GM19023 (cell line): Measurements from ENCODE around the gene ACER1.

Experiments used
- ATAC-seq: cut with Tn5 transposase; IDR thresholded peaks from one replicate; pipeline ENCODE4 v1.9.1; 2021; ENCODE audit warnings: mild to moderate bottlenecking, moderate library complexity; ENCODE audit not compliant: unreplicated experiment

The ACER1 gene

DNA sequence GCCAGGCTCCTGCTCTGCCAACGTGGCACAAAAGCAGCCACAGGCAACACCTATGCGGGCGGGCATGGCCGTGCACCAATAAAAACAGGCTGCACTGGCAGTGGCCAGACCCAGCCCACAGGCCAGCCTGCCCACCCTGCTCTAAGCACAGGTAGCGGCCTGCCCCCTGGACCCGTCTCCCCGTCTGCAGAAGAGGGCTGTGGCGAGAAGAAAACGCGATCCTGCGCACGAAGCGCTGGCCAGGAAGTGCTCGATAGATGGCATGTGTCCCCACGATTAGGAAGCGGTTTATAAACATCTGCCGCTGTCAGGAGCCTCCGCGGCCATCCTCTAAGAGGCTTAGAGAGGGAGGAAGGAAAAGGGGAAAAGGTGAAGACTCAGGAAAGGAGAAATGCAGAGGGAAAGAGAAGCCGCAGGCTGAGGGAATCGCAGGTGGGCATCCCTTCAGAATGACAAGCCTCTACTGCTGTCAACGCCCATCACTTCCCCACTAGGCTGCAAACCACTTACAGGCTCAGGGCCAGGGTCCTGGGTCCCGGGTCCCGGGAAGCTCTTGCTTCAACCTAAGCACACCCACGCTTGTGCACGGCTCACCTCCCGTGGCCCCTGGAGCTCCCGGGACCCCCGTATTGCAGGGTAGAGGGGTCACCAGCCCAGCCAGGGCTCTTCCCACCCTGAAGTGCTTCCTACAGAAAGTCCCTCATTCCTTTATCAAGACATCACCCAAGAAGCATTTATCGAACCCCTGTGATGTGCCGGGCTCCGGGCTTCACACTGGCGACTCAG, 64.1 kb downstream of the ACER1 start:
- ATAC-seq, result no peak

DNA sequence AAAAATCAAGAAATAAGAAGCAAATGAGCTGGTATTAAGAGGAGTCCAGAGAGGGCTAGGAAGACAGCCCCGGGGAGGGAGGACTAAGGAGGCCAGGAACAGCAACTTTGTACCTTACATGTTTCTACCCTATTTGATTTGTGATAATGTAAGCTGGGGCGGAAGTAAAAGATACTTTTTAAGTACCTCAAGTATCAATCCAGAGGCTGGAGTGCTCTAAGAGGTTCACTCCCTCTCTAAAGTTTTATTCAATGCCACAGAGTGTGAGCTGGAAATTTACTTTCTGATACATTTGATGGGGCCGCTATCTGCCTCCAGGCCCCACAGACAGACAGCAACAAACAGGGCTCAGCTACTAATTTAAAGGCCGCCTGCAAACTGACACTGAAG, 65.0 kb downstream of the ACER1 start:
- ATAC-seq, result no peak

DNA sequence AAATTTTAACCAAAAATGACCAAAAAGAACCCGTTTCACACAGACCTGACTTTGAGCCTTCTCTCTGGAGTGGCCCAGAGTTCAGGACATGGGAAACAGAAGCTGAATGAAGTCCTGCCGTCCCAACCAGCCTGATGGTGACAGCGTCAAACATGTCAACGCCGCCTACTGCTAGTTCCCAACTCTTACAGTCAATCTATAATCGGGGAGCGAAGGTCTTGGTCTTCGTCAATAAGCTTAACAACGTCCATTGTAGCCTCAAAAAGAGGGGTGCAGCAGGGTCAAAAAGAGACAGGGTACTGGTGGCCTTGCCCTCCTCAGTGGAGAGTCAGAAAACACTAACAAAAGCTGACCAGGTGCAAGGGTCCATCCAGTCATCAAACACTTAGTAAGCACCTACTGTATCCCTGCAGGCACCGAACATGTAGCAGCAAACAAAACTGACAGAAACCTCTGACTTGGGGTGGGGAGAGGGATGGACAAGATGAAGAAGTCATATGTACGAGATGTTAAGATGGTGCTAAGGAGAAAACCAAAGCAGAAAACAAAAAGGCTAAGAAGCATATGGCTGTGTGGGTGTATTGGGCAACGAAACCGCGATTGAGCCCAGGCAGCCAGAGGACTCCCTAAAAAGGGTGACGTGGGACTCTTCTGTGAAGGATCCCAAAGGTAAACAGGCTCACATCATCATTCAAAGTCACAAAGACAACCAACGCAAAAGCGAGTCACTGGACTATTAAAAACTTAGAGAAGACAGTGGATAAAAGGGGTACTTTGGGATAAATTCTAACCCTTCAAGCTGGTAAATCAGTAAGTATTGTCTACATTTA, 65.6 kb downstream of the ACER1 start:
- no peak for ATAC-seq

DNA sequence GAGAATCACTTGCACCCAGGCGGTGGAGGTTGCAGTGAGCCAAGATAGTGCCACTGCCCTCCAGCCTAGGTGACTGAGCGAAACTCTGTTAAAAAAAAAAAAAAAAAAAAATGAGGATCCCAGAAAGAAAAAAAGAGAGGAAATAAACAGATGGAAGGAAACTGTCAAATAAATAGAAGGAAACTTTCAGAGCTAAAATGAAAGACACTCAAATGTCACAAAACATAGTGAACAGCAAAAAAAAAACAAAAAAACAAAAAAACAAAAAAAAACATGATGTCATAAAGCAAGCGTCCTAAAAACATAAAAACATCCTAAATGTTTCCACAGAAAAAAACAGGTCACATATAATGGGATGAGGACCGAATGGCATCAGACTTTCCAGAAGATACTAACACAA, 68.6 kb downstream of the ACER1 start:
- ATAC-seq, result no peak

DNA sequence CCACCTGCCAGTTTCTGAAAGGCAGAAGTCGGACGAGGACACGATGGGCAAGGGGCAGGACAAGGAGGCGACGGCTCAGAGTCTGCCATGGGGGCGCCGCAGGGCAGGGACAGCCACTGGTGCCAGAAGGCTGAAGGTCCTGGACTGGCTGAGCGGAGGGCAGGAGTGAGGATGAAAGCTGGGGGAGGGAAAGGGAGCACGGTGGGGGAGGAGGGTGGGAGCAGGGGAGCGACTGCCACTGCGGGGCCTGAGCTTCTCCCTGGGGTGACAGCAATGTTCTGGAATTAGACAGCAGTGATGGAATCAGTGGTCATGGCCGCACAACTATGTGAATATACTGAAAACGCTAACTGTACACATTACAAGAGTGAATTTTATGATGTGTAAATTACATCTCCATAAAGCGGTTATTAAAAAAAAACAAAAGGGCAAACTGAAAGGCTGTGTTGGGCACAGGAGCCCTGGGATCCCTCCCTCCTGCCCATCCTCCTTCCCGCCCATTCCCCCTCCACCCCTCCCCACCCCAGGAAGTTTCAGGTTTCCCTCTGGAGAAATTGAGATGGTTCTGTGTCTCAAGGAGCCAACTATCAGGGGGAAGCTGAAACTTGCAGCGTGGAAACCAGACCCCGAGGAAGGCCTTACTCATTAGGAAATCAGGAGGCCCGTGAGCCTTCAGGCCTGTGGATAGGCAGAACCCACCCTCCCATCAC, 69.5 kb downstream of the ACER1 start:
- no peak for ATAC-seq

DNA sequence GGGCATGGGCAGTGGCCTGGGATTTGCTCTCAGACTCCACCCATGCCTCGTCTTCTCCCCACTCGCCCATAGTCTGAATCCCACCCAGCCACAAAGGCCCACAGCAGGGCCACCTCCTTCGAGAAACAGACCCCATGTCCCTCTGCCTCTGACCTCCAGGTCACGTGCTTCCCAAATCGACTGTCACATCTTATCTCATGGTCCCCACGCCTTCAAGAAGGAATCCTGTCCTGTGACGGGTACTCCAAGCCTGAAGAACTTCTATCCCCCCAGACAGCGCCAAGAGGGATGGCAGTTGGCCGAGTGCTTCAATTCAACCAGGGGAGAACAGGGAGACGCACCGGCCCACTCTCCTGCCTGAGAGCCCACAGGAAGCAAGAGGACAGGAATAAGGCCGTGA, 70.1 kb downstream of the ACER1 start:
- no peak for ATAC-seq

DNA sequence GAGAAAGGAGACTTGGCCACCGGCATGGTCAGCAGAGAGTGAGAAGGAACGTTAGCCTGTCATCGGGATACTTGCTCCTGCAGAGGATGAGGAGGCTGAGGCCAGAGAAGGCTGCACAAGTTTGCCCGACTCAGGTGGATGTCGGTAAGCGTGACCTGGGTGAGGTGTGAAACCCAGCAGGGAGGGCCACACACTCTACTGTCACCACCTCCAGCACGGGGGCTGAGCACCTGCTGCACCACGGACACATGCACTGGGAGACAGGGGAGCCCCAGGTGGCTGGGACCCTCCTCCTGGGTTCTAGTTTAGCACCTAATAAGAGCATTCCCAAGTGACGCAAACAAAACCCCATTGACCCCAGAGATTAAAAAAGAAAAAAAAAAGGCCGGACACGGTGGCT, 70.9 kb downstream of the ACER1 start:
- no peak for ATAC-seq

DNA sequence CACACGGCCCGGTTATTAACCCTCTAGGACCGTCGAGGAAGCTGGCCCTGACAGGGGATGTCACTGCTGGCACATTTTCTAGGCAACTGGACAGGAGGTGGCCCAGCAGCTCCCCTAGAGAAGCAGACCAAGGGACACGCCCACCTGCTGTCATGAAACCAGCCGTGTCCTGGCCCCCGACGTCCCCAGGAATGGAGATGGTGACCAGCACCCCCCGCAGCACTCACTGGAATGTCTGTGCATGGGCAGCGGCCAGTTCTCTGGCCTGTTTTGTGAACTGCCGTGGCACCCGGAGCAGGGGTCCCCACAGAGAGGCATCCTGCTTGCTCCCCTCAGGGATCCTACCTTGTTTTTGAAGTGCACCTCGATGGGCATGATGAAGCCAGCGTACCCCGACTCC, 71.5 kb downstream of the ACER1 start:
- no peak for ATAC-seq

DNA sequence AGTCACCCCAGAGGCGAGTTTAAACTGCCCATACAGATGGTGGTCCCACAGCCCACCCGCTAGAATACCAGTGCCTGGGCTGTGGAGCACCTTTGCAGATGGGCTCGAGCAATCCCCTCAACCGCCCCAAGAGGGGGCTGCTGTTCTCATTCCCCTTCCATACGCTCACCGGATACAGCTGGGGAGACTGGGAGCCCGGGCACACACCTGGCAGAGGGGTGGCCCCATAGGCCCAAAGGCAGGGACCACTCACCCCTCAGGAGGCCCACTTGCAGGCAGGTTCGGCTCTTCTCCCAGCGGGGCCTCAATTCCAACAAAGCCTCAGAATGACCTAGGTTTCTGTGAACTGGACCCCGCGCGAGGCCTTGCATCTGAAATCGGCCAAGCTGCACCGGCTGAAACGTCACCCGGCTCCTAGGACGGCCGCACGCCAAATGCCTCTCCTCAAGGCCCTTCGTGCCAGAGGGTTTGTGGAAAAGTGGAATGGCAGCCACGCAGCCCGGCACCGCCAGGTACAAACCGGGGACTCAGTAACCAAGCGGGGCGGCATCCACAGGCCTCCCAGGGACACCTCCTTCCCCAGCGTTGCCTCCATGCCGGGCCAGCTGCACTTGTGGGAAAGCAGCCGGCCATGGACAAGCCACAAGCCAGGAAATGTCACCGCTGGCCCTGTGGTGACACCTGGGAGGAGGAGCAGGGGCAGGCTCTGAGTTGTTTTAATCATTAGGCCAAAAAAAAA, 72.3 kb downstream of the ACER1 start:
- no peak for ATAC-seq

DNA sequence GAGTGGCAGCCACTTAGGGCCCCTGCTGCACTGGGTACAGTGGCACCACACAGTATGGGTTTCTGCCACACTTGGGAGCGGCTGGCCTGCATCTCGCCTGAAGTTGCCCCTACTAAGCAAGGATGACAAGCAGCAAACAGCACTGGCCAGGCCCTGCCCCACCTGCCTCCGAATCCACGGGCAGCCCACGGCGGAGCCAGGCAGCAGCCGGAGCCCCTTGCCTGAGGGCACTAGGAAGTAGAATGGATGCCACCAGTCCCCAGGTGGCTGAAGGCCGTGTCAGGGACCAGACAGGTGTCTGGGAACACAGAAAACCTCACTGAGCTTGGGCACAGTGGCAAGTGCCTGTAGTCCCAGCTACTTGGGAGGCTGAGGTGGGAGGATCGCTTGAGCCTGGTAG, 73.0 kb downstream of the ACER1 start:
- no peak for ATAC-seq

DNA sequence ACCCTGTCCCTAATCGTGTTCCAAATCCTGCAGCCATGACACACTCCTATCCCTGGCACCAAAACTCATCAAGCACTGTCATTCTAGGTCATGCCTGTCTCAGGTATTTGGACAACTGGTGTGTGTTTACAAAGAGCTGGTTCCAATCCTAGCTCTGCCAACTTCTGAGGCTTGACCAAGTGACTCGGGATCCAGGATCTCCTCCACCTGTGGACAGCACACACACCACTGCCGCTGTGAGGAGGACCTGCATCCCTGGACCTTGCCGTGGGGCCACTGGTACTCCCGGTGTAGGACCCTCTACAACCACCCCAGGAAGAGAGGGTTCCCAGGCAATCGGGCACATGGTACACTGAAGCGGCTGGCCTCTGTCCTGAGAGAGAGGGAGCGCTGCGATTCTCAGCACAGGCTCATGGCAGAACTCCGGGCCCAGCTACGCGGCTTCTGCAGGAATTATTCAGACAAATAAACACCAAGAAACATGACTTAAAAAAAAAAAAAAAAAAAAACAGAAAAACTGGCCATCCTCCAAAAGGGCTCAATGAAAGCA, 74.0 kb downstream of the ACER1 start:
- no peak for ATAC-seq

DNA sequence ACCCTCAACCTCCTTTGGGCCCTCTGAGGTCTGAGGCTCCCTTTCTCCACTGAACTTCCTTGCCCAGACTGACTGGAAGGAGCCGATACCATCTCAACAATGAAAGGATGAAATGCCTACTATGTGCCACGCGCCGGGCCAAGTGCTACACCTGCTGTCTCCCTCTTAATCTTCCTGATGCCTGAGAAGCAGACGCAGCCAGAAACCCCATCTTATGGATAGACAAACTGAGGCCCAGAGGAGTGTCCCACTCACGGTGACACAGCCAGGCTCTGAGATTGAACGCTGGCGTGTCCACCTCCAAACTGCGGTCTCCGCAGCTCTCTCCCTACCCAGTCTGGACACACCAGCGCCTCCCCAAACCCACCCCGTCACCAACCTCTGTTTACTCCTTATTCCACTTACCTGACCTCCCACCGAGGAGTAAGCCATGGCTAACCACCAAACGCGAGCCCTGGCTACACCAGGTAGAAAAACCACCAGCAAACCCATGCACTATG, 74.5 kb downstream of the ACER1 start:
- no peak for ATAC-seq
